ENCODE results near the gene ADAM11. TPM values are rescaled to one million over a fixed set of nuclear protein-coding genes. Genes with fewer than 3 reads are reported as not detected.
A peak's percentile ranks its signal among the peaks of the same experiment; 100 is the strongest.

ADAM11 gene
- total RNA-seq, 4 donors from 2014 or later = 0.67 to 1.4 TPM; not detected in 2

DNA sequence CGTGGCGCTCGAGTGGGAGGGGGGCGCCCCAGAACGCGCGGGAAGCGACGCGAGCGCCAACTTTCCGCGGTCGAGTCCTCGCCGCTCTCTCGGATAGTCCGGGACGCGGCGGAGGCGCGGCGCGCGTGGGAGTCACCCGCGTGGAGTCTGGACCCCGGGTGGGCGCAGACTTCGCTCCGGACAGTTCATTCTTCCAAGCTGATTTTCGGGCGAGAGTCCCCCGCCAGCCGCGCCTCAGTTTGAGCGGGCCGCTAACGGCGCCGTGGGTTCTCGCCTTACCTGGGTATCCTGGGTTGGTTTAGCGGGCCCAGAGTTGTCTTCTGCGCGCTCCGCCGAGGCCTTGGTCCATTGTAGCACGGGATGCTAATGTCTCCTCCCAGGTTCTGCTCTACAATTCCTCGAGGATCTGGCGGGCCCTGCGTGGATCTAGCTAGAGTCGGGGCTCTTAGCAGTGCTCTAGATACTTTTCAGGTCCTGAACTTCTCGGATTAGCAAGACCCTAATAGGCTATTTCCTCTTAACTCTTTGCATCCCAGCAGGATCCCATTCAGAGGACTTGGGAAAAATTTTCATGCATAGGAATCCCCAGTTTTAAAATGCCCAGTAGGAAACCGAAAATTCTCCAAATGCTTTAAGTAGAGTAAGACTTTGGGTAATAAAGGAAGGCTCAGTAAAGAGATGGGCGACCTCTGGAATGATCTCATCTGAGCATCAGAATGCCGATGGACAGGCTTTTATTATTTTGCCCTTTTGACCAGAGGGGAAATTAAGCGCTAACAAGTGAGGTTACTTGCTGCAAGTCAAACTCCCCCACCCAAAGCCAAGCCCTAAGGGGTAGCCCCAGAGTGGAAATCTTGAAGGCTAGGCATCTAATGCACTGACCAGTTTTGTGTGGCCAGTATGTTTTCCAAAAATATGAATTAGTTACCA lies 71.8 kb downstream of the ADAM11 start:
- Histone ChIP-seq H3K9me3 (no peaks in the 10 kb centered on the region), H3K4me3 (peak overlapping the region; percentile 43 to 64 (median 56)), H3K36me3 (no peaks in the 10 kb centered on the region), H3K27me3 (peaks cover 7 to 19% of the 10 kb centered on the region in 2 donors), H3K27ac (peak overlapping the region in 3 of 4 donors; percentile 33 to 79 (median 57)), H3K4me1 (peaks cover 0 to 14% (median 3%) of the 10 kb centered on the region in 4 donors)
- TF ChIP-seq POLR2A (IDR thresholded peaks at IDR 0.05) = no peak
- TF ChIP-seq, protein P1, sequence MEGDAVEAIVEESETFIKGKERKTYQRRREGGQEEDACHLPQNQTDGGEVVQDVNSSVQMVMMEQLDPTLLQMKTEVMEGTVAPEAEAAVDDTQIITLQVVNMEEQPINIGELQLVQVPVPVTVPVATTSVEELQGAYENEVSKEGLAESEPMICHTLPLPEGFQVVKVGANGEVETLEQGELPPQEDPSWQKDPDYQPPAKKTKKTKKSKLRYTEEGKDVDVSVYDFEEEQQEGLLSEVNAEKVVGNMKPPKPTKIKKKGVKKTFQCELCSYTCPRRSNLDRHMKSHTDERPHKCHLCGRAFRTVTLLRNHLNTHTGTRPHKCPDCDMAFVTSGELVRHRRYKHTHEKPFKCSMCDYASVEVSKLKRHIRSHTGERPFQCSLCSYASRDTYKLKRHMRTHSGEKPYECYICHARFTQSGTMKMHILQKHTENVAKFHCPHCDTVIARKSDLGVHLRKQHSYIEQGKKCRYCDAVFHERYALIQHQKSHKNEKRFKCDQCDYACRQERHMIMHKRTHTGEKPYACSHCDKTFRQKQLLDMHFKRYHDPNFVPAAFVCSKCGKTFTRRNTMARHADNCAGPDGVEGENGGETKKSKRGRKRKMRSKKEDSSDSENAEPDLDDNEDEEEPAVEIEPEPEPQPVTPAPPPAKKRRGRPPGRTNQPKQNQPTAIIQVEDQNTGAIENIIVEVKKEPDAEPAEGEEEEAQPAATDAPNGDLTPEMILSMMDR (IDR thresholded peaks at IDR 0.05) = no peak
- DNase-seq = peak in 1 of 3 donors; percentile 53

DNA sequence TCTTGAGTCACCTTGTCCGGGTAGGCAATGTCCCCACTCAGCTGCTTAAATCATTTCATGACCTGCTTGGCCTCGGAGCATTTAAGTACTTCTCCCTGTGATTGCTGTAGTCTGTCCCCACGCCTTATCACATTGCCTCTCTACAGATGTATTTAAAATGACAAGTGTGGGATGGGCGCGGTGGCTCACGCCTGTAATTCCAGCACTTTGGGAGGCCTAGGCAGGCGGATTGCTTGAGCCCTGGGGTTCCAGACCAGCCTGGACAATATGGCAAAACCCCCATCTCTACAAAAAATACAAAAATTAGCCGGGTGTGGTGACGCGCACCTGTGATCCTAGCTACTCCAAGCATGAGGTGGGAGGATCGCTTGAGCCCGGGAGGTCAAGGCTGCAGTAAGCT lies 72.6 kb downstream of the ADAM11 start:
- TF ChIP-seq POLR2A (IDR thresholded peaks at IDR 0.05) = no peak
- TF ChIP-seq, protein P1 (IDR thresholded peaks at IDR 0.05) = no peak
- Histone ChIP-seq H3K27ac (no peak overlapping the region), H3K4me1 (peaks cover 0 to 14% (median 3%) of the 10 kb centered on the region in 4 donors), H3K27me3 (peaks cover 7 to 19% of the 10 kb centered on the region in 2 donors), H3K4me3 (no peak overlapping the region), H3K9me3 (no peaks in the 10 kb centered on the region), H3K36me3 (no peaks in the 10 kb centered on the region)
- DNase-seq = no peak

Small RNAs within 50 kb of the gene (small RNA-seq; reads per million reads assigned to genes)
- 0 reads per million in 2 donors for gene RN7SL819P

Other genes starting within 250 kb of the ADAM11 start
- 1 to 10 TPM in 1 of 4 donors, under 1 TPM in 1, not detected in 2; 0.54 to 2.1 TPM for gene FZD2, start 201.5 kb upstream of the ADAM11 start, total RNA-seq
- not detected for gene MEIOC, start 102.5 kb upstream of the ADAM11 start, total RNA-seq
- gene CCDC43, start 69.2 kb upstream of the ADAM11 start, total RNA-seq = 10 to 100 TPM in 3 of 4 donors, 1 to 10 TPM in 1; 9.1 to 18.4 (median 14.4) TPM
- gene DBF4B, start 50.3 kb upstream of the ADAM11 start, total RNA-seq = 10 to 100 TPM in 1 of 4 donors, 1 to 10 TPM in 3; 2.6 to 16.5 (median 4.1) TPM
- gene GJC1, start 71.3 kb downstream of the ADAM11 start, total RNA-seq = 1 to 10 TPM; 1.4 to 7.4 (median 2.5) TPM
- not detected for gene HIGD1B, start 88.9 kb downstream of the ADAM11 start, total RNA-seq
- 100 to 1,000 TPM in 1 of 4 donors, 10 to 100 TPM in 3; 43.3 to 176 (median 69.8) TPM for gene EFTUD2, start 140.5 kb downstream of the ADAM11 start, total RNA-seq
- gene GFAP, start 156.5 kb downstream of the ADAM11 start, total RNA-seq = not detected
- gene KIF18B, start 188.8 kb downstream of the ADAM11 start, total RNA-seq = 10 to 100 TPM in 1 of 4 donors, 1 to 10 TPM in 3; 3.4 to 40.4 (median 6.8) TPM
- gene C1QL1, start 209.3 kb downstream of the ADAM11 start, total RNA-seq = 1 to 10 TPM in 1 of 4 donors, under 1 TPM in 1, not detected in 2; 0.67 to 3.3 TPM

Data from Peyer's patch (tissue), 4 donors.